ENCODE measurements around the gene THSD4. TPM values are rescaled to one million over a fixed set of nuclear protein-coding genes. Genes with fewer than 3 reads are reported as not detected.

The THSD4 gene
- total RNA-seq, 4 donors from 2014 or later, result 23.0 to 68.5 (median 48.6) TPM

DNA sequence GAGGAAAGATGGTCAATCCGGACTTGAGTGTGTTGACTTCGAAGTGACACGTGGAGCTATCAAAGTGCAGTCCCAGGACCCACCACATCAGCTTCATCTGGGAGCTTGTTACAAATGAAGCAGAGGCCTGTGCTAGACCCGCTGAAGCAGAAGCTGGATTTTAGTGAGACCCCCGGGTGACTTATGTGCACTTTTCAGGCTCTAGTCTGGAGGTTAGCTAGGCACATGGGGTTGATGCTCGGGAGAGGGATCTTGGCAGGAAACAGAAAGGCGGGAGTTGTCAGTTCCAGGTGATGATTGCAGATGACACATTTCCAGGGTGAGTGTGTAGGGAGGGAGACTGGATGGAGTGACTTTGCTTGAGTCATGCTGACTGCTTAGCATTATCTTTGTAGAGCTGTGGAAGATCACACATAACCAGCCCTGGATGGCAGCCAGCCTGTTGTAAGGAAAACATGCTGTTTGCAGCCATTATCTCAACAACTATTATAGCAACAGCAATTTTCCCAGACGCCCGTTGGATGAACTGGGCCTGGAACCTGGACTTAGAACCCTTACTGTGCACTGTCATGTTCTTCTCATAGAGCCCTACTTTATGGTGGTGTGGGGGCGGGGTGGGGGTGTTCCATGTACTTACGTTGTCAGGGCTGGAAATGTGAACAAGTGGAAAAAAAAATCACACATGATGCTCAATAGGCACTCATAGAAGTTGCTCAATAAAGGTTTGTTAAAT, 122.4 kb downstream of the THSD4 start:
- no peaks in the 10 kb centered on the region for H3K4me1 ChIP-seq
- no peak for DNase-seq
- WGBS, 2 donors, result 80 to 83% methylated on average over 11 of the region's 11 CpGs

DNA sequence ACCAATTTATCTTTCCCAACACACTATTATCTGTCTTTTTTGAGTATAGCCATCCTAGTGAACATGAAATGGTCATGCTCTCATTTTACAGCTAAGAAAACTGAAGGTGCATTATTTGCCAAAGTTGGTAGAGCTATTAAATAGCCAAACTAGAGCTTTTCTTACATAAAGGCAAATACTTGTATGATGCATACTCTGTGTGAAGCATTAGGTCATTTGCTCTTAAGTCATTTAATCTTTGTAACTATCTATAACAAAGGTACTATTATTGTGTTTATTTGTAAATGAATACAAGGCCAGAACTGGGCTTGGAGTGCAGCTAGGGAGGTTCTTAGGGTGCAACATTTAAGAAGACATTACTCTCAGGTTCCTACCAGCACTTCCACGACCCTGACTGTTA, 123.7 kb downstream of the THSD4 start:
- Histone ChIP-seq H3K27ac (no peak overlapping the region), H3K4me3 (replicated peaks in 1 of 3) (no peak overlapping the region), H3K4me1 (no peaks in the 10 kb centered on the region), H3K9me3 (no peaks in the 10 kb centered on the region), H3K27me3 (no peaks in the 10 kb centered on the region), H3K36me3 (no peaks in the 10 kb centered on the region)
- WGBS, 2 donors, result 74 to 100% methylated on average over 1 of the region's 1 CpG
- DNase-seq, result no peak
- TF ChIP-seq, protein P1, sequence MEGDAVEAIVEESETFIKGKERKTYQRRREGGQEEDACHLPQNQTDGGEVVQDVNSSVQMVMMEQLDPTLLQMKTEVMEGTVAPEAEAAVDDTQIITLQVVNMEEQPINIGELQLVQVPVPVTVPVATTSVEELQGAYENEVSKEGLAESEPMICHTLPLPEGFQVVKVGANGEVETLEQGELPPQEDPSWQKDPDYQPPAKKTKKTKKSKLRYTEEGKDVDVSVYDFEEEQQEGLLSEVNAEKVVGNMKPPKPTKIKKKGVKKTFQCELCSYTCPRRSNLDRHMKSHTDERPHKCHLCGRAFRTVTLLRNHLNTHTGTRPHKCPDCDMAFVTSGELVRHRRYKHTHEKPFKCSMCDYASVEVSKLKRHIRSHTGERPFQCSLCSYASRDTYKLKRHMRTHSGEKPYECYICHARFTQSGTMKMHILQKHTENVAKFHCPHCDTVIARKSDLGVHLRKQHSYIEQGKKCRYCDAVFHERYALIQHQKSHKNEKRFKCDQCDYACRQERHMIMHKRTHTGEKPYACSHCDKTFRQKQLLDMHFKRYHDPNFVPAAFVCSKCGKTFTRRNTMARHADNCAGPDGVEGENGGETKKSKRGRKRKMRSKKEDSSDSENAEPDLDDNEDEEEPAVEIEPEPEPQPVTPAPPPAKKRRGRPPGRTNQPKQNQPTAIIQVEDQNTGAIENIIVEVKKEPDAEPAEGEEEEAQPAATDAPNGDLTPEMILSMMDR (IDR thresholded peaks at IDR 0.05), result no peak
- no peak for TF ChIP-seq POLR2A (IDR thresholded peaks at IDR 0.05)
- intact Hi-C loops (cut with DNase I), result no loop called here

More for the DNA sequence above, 122.4 kb downstream of the THSD4 start:
- Histone ChIP-seq H3K27me3 (no peaks in the 10 kb centered on the region), H3K4me3 (replicated peaks in 1 of 3) (no peak overlapping the region), H3K36me3 (no peaks in the 10 kb centered on the region), H3K27ac (no peak overlapping the region), H3K9me3 (no peaks in the 10 kb centered on the region)
- intact Hi-C loops (cut with DNase I), result no loop called here
- TF ChIP-seq, protein P1 (IDR thresholded peaks at IDR 0.05), result no peak
- no peak for TF ChIP-seq POLR2A (IDR thresholded peaks at IDR 0.05)

DNA sequence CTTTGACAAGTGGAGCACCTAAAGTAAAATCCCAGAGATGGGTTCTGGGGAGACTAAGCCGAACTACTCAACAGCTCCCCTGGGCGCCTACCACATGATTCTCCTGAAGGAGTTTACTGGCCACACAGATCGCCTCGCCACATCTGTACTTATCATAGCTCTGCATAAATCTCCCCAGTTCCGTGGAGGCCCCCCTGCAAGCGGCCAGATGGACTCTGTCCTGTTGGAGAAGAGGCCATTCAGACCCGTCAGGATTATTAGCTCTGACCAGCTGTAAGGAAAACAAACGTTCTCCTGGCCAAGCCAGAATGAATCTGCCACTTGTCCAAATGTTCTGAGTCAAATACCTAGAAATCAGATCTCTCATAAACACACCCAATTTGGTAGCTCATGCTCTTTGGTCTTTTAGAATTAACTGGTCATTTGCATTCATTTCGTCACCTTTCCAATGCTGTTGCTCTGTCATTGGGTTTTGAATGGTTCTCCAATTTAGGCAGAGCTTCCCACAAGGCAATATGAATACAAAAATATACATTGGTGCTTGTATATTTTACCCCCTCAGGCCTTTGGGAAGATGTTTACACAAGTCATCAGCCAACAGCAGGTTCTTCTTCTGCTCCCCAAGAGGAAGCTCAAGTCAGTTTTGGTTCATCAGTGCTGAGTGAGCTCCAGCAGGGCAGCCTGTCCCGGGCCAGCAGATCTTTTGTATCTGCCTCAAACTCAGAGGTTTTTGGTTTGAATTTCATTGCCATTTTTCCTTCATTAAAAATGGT, 124.5 kb downstream of the THSD4 start:
- TF ChIP-seq, protein P1 (IDR thresholded peaks at IDR 0.05), result no peak
- no peak for TF ChIP-seq POLR2A (IDR thresholded peaks at IDR 0.05)
- Histone ChIP-seq H3K9me3 (no peaks in the 10 kb centered on the region), H3K27me3 (no peaks in the 10 kb centered on the region), H3K27ac (no peak overlapping the region), H3K36me3 (no peaks in the 10 kb centered on the region), H3K4me3 (replicated peaks in 1 of 3) (no peak overlapping the region), H3K4me1 (no peaks in the 10 kb centered on the region)
- 75 to 85% methylated on average over 10 of the region's 10 CpGs for WGBS, 2 donors
- no peak for DNase-seq
- intact Hi-C loops (cut with DNase I), result no loop called here

DNA sequence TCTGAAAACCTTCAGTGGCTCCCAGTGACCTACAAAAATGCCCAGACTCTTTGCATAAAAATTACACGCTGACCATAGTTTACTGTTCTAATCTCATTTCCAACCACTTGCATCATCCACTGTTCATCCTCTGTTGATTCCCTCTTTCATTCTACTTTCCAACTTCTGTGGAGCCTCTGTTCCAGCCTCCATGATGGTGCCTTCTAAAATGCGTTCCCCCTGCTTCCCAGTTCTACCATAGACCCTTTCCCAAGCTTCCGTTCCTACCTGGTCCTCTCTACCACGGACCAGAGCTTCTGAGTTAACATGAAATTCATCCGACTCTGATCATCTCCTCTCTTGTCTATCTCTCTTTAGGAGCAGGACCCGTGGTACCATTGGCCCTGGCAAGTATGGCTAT, 127.0 kb downstream of the THSD4 start:
- H3K36me3 ChIP-seq, result no peaks in the 10 kb centered on the region
- intact Hi-C loops (cut with DNase I), result no loop called here
- no peak overlapping the region for H3K27ac ChIP-seq
- H3K4me1 ChIP-seq, result no peaks in the 10 kb centered on the region
- H3K4me3 ChIP-seq (replicated peaks in 1 of 3), result no peak overlapping the region
- no peak for DNase-seq
- WGBS, 2 donors, result 94% methylated on average over 6 of the region's 6 CpGs
- no peaks in the 10 kb centered on the region for H3K9me3 ChIP-seq
- no peaks in the 10 kb centered on the region for H3K27me3 ChIP-seq
- TF ChIP-seq, protein P1 (IDR thresholded peaks at IDR 0.05), result no peak
- TF ChIP-seq POLR2A (IDR thresholded peaks at IDR 0.05), result no peak

DNA sequence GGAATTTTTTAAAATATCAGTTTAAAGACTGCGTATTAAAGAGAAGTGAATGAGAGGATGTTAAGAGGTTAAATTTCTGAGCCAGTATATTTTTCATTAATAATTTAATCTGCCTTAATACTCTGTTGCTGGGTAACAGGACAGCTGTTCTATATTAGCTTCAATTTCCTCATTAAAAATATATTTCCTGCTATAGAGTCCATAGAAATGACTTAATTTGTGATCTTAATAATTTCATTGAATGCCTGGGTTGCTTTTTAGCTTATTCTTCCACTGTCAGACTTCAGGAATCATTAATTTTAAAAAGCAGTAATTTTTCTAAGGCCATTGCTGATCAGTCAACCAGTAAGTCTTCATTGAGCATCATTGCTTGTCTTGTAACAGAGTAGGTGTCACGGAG, 129.0 kb downstream of the THSD4 start:
- DNase-seq, result no peak
- Histone ChIP-seq H3K36me3 (no peaks in the 10 kb centered on the region), H3K27me3 (no peaks in the 10 kb centered on the region), H3K9me3 (no peaks in the 10 kb centered on the region), H3K4me1 (no peaks in the 10 kb centered on the region), H3K27ac (no peak overlapping the region), H3K4me3 (replicated peaks in 1 of 3) (no peak overlapping the region)
- 97 to 99% methylated on average over 2 of the region's 2 CpGs for WGBS, 2 donors
- intact Hi-C loops (cut with DNase I), result no loop called here
- TF ChIP-seq, protein P1 (IDR thresholded peaks at IDR 0.05), result no peak
- no peak for TF ChIP-seq POLR2A (IDR thresholded peaks at IDR 0.05)

Data from thyroid gland (tissue), 4 donors.